AG09319 (cell line): ENCODE measurements around the gene NMB.
A peak's percentile ranks its signal among the peaks of the same experiment; 100 is the strongest.
"Not testable (repeated sequence)": the region's sequence is repeated elsewhere in the genome, so short reads cannot be mapped to it uniquely, and the experiment has no call there.

Source experiments
- DNase-seq: peaks from one replicate; pipeline ENCODE4 v3.0.0-alpha.2; 2010; ENCODE audit warnings: low read depth; ENCODE audit errors: extremely low read depth
- TF ChIP-seq, protein P1 (sequence below): IDR thresholded peaks from 2 replicates; pipeline ENCODE4 v1.5.1; 2011; ENCODE audit warnings: low read depth, mild to moderate bottlenecking, inconsistent platforms, low read length, moderate library complexity

The NMB gene

DNA sequence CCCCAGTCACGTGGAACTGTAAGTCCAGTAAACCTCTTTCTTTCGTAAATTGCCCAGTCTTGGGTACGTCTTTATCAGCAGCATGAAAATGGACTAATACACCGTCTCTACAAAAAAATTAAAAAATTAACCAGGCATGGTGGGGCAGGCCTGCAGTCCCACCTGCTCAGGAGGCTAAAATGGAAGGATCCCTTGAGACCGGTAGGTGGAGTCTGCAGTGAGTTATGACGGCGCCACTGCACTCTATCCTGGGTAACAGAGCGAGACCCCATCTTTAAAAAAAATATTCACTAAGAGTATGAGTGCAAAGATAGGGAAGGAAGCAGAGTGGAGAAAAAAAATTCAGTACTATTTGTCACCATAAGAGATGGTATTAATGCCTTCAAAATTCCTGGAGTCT is 32.3 kb upstream of the NMB start:
- no peak for DNase-seq
- TF ChIP-seq, protein P1, sequence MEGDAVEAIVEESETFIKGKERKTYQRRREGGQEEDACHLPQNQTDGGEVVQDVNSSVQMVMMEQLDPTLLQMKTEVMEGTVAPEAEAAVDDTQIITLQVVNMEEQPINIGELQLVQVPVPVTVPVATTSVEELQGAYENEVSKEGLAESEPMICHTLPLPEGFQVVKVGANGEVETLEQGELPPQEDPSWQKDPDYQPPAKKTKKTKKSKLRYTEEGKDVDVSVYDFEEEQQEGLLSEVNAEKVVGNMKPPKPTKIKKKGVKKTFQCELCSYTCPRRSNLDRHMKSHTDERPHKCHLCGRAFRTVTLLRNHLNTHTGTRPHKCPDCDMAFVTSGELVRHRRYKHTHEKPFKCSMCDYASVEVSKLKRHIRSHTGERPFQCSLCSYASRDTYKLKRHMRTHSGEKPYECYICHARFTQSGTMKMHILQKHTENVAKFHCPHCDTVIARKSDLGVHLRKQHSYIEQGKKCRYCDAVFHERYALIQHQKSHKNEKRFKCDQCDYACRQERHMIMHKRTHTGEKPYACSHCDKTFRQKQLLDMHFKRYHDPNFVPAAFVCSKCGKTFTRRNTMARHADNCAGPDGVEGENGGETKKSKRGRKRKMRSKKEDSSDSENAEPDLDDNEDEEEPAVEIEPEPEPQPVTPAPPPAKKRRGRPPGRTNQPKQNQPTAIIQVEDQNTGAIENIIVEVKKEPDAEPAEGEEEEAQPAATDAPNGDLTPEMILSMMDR = no peak

DNA sequence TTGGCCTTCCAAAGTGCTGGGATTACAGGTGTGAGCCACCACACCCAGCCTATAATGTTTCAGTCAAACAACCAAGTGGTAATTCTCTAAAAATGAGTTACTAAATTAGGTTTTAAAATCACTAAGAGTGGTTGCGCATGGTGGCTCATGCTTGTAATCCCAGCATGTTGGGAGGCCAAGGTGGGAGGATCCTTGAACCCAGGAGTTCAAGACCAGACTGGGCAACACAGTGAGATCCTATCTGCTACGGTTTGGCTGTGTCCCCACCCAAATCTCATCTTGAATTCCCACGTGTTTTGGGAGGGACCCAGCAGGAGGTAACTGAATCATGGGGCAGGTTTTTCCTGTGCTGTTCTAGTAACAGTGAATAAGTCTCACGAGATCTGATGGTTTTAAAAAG is 31.9 kb upstream of the NMB start:
- TF ChIP-seq, protein P1 = no peak
- DNase-seq = no peak

DNA sequence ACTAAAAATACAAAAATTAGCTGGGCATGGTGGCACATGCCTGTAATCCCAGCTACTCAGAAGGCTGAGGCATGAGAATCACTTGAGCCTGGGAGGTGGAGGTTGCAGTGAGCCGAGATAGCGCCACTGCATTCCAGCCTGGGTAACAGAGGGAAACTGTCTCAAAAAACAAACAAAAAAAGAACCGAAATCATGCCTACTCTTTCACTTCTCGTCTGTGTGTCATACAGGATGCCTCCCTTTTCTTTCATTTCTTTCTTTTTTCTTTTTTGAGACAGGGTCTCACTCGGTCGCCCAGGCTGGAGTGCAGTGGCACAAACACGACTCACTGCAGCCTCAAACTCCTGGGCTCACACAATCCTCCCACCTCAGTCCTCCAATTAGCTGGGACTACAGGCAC is 28.4 kb upstream of the NMB start:
- DNase-seq = not testable (repeated sequence)

DNA sequence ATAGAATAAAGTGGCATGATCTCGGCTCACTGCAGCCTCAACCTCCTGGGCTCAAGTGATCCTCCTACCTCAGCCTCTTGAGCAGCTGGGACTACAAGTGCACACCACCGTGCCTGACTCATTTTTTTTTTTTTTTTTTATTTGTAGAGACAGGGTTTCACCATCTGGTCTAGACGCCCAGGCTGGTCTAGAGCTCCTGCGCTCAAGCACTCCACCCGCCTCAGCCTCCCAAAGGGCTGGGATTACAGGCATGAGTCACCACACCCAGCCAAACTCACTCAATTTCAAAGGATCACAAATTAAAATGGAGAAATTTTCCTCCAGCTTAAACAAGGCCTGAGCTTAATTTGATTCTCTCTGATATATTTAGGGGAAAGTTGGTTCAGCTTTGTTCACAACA is 27.3 kb upstream of the NMB start:
- peak; percentile 81 for DNase-seq
- TF ChIP-seq, protein P1 = no peak

DNA sequence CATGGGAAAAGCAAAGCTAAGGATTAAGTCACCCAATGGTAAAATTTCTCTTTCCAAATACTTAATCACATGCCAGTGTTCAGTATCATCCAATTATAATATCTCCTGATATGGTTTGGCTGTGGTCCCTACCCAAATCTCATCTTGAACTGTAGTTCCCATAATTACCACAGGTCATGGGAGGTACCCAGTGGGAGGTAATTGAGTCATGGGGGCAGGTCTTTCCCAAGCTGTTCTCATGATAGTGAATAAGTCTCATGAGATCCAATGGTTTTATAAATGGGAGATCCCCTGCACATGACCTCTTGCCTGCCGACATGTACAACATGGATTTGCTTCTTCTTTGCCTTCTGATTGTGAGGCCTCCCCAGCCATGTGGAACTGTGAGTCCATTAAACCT is 26.1 kb upstream of the NMB start:
- no peak for DNase-seq
- TF ChIP-seq, protein P1 = no peak

DNA sequence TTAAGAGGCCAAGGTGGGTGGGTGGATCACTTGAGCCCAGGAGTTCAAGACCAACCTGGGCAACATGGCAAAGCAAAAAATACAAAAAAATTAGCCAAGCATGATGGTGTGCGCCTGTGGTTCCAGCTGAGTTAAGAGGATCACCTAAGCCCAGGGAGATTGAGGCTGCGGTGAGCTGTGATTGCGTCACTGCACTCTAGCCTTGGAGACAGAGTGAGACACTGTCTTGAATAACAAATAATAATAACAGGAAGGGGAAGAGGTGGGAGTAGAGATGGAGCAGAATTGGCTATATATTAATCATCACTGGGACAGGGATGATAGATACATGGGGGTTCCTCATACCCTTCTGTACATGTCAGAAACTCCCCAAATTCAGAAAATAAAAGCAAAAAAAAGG is 23.8 kb upstream of the NMB start:
- TF ChIP-seq, protein P1 = no peak
- DNase-seq = no peak

DNA sequence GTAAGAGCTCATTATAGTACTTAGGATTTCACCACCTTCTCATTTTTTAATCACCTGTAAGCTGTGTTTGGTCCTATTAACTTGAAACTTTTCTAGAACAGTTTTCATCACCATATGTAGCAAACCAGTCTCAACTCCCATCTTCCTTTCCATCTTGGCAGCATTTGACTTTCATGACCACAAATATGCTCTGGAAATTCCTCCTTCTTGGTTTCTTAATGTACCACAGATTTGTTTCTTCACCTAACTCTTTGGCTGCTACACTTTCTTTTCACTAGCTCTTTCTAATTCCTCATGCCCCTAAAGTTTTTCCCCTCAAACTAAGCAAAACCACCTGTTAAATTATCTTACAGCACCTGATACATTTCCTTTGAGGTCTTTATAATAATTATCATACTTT is 13.2 kb upstream of the NMB start:
- TF ChIP-seq, protein P1 = no peak
- peak; percentile 65 for DNase-seq

DNA sequence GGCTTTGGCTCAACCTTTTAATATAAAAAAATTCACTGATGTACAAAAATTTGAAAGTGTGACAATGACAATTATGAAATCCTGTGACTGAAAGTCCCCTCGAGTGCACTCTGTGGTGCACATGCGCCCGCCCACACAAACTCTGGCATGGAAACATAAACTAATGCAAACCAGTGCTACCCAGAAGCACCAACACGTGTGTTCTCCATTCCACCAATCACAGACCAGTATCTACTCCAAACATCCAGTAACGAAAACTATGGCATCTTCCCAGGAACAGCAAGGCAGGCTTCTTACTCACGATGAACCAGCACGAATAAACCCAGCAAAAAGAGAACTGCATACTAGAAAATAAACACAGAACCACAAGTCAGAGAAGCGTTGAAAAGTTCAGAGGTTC is 11.7 kb upstream of the NMB start:
- peak; percentile 85 for DNase-seq
- TF ChIP-seq, protein P1 = no peak
